DOHH2 (cell line): ENCODE measurements around the gene MALT1.

Source experiments
- EZH2phosphoT487 ChIP-seq: fragments of 200-600 bp; sonication (generic); IDR thresholded peaks from 2 replicates; pipeline ENCODE4 v1.6.1; 2017; ENCODE audit warnings: borderline replicate concordance, mild to moderate bottlenecking, antibody characterized with exemption, low read length, moderate library complexity, mixed read lengths
- TF ChIP-seq, protein P1 (sequence below): fragments of 200-600 bp; sonication (generic); IDR thresholded peaks from one replicate; pipeline ENCODE4 v1.5.1; 2014; ENCODE audit warnings: antibody characterized with exemption, mild to moderate bottlenecking, low read depth, low read length; ENCODE audit not compliant: poor library complexity, severe bottlenecking

DNA sequence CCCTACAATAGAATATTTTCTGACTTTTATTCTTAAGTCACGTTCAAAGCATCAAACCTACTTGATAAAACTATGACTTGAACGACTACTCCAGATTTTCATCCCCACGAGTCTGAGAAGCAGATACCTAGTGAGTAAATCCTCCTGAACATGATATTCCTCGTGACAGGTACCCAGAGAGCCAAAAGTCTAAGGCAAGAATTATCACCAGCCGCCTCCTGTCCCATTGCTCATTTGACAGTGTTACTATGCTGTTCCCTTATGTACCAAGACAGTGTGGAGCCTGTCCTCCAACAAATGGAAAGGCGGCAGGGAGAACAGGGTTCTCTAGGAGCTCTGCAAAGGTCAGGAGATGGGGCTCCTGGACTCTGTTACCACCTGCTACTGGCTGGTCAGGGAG is 34.1 kb upstream of the MALT1 start:
- TF ChIP-seq, protein P1, sequence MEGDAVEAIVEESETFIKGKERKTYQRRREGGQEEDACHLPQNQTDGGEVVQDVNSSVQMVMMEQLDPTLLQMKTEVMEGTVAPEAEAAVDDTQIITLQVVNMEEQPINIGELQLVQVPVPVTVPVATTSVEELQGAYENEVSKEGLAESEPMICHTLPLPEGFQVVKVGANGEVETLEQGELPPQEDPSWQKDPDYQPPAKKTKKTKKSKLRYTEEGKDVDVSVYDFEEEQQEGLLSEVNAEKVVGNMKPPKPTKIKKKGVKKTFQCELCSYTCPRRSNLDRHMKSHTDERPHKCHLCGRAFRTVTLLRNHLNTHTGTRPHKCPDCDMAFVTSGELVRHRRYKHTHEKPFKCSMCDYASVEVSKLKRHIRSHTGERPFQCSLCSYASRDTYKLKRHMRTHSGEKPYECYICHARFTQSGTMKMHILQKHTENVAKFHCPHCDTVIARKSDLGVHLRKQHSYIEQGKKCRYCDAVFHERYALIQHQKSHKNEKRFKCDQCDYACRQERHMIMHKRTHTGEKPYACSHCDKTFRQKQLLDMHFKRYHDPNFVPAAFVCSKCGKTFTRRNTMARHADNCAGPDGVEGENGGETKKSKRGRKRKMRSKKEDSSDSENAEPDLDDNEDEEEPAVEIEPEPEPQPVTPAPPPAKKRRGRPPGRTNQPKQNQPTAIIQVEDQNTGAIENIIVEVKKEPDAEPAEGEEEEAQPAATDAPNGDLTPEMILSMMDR, result no peak
- no peak for TF ChIP-seq EZH2phosphoT487
